Activated CD4-positive, alpha-beta T cell treated with anti-CD3 and anti-CD28 coated beads, Interleukin-2, amount 50 U/mL, for 24 hours (primary cell): Measurements from ENCODE around the gene TAC3.

ENCODE experiments used
- DNase-seq, 2 donors: peaks; one replicate each; pipeline ENCODE4 v3.0.0-alpha.2; 2020; ENCODE audit warnings: low read depth in 1 of 2, low spot score in 1 of 2

Gene TAC3

GRCh38 chr12:57005980-57006808 is 10.1 kb downstream of the TAC3 start, which contains the start of gene ZBTB39:
Gene ZBTB39 (minus strand): TSS chr12:57006546. CDS start chr12:57004917, 1,629 bp downstream.
- peak; percentile 16 to 39 for DNase-seq

- no peak for DNase-seq
Observed at GRCh38 chr12:57004651-57005050, 11.7 kb downstream of the TAC3 start.

- DNase-seq = no peak
Observed at GRCh38 chr12:57003395-57003794, 12.9 kb downstream of the TAC3 start.

GRCh38 chr12:57001448-57001906 is 14.9 kb downstream of the TAC3 start:
- peak; percentile 56 to 62 for DNase-seq

GRCh38 chr12:57000393-57000792 is 15.9 kb downstream of the TAC3 start:
- no peak for DNase-seq

GRCh38 chr12:56999456-56999855 is 16.9 kb downstream of the TAC3 start:
- DNase-seq = no peak

GRCh38 chr12:56998981-56999380 is 17.3 kb downstream of the TAC3 start:
- DNase-seq = peak in 1 of 2 donors; percentile 35

- no peak for DNase-seq
Observed at GRCh38 chr12:56998316-56998715, 18.0 kb downstream of the TAC3 start.

GRCh38 chr12:56996793-56997545 is 19.4 kb downstream of the TAC3 start:
- no peak for DNase-seq

- no peak for DNase-seq
Observed at GRCh38 chr12:56995930-56996496, 20.3 kb downstream of the TAC3 start.

- DNase-seq = no peak
Observed at GRCh38 chr12:56995201-56995929, 21.0 kb downstream of the TAC3 start.

GRCh38 chr12:56994231-56994746 is 22.0 kb downstream of the TAC3 start:
- DNase-seq = no peak

- no peak for DNase-seq
Observed at GRCh38 chr12:56993346-56993745, 23.0 kb downstream of the TAC3 start.

- DNase-seq = no peak
Observed at GRCh38 chr12:56991319-56992246, 24.7 kb downstream of the TAC3 start.

- DNase-seq = no peak
Observed at GRCh38 chr12:56990648-56991318, 25.5 kb downstream of the TAC3 start.

GRCh38 chr12:56989861-56990610 is 26.3 kb downstream of the TAC3 start:
- DNase-seq = no peak

GRCh38 chr12:56988207-56988739 is 28.1 kb downstream of the TAC3 start:
- no peak for DNase-seq

GRCh38 chr12:56987551-56988053 is 28.7 kb downstream of the TAC3 start:
- DNase-seq = peak; percentile 63 to 68
